HG03196 (cell line): Measurements from ENCODE around the gene CRLF3.
"Not testable (repeated sequence)": the region's sequence is repeated elsewhere in the genome, so short reads cannot be mapped to it uniquely, and the experiment has no call there.

ENCODE experiments used
- ATAC-seq: cut with Tn5 transposase; IDR thresholded peaks from one replicate; pipeline ENCODE4 v1.9.1; 2021; ENCODE audit not compliant: unreplicated experiment

The CRLF3 gene, protein sequence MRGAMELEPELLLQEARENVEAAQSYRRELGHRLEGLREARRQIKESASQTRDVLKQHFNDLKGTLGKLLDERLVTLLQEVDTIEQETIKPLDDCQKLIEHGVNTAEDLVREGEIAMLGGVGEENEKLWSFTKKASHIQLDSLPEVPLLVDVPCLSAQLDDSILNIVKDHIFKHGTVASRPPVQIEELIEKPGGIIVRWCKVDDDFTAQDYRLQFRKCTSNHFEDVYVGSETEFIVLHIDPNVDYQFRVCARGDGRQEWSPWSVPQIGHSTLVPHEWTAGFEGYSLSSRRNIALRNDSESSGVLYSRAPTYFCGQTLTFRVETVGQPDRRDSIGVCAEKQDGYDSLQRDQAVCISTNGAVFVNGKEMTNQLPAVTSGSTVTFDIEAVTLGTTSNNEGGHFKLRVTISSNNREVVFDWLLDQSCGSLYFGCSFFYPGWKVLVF

GRCh38 chr17:30824356-30825145, at the start of gene CRLF3:
CRLF3 (minus strand) TSS chr17:30824692; CDS start chr17:30824651, 41 bp downstream.
- ATAC-seq = peak; percentile 82

DNA sequence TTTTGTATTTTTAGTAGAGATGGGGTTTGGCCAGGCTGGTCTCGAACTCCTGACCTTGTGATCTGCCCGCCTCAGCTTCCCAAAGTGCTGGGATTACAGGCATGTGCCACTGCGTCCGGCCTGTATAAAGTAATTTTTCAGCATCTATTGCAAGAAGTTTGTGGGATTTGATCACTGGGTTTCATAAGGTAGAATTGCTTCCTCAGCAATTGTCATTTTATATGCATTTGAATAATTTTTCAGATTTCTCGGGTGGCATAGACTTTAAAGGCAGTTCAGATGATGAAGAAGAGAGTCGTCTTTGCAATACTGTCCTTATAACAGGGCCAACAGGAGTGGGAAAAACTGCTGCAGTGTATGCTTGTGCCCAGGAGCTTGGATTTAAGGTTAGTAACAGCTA, 44.5 kb upstream of the CRLF3 start:
- no peak for ATAC-seq

- no peak for ATAC-seq
These were observed 40.1 kb upstream of the CRLF3 start for GRCh38 chr17:30864636-30865035.

DNA sequence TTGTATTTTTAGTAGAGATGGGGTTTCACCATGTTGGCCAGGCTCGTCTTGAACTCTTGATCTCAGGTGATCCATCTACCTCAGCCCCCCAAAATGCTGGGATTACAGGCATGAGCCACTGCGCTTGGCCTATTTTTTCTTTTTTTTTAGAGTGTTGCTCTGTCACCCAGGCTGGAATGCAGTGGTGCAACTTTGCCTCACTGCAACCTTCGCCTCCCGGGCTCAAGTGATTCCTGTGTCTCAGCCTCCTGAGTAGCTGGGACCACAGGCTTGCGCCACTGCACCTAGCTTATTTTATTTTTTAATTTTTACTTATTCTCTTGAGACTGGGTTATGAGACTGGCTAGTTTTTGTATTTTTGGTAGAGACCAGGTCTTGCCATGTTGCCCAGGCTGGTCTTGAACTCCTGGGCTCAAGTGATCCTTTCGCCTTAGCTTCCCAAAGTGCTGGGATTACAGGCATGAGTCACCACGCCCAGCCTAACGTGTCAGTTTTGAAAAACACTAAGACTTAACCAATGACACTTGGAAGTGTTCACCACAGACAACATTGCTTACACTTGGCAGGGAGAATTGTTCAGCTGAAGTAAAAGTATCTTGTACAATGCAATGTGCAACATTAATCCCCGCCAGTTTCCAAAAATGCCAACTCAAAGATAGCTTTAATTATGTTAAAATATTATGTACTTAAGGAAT, 34.2 kb upstream of the CRLF3 start:
- no peak for ATAC-seq

GRCh38 chr17:30854146-30854545, 29.7 kb upstream of the CRLF3 start:
- ATAC-seq = no peak

- ATAC-seq = no peak
These were observed 23.5 kb upstream of the CRLF3 start for GRCh38 chr17:30848021-30848420.

DNA sequence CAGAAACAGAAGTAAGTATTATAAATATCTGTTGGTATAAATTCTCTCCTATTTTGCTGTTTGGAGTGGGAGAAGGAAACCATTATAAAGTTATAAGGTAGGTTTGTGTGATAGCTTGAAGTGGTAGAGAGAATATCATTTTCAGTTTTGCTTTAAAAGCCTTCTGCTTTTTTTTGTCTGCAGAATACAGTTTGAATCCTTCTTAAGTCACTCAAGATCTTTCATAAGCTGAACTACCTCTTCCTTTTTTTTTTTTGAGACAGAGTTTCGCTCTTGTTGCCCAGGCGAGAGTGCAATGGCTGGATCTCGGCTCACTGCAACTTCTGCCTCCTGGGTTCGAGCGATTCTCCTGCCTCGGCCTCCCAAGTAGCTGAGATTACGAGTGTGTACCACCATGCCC, 16.3 kb upstream of the CRLF3 start:
- ATAC-seq = no peak

GRCh38 chr17:30838202-30838807, 13.8 kb upstream of the CRLF3 start:
- no peak for ATAC-seq

DNA sequence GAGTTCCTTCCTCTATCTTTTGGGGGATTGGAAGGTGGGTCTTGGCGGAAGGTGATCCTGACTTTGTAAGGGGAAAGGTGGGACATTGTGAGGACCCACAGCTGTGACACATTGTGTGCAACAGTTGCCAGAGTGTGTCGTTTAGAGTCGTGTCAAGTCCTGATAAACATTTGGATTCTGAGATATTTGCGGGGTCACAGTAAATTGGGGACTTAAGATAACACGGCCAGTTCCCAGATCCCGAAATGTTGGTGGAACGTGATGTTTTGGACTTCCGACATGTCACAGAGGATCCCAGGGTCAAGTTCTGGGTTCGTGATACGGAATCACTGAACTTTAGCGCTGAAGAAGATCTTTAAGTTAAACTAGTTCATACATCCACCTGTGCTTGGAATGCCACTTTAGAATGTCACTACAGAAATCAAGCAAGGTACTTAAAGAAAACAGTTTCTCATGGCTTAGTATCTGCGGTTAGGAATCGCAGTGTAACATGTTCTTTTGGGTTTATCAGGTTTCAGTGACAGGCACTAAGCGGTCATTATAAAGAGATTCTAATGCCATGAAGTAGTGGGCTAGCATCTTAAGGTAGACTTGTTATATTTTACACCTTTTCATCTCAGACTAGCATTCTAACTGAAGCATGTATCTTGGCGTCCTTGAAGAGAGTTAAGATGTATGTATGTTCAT, 8.1 kb upstream of the CRLF3 start:
- no peak for ATAC-seq

DNA sequence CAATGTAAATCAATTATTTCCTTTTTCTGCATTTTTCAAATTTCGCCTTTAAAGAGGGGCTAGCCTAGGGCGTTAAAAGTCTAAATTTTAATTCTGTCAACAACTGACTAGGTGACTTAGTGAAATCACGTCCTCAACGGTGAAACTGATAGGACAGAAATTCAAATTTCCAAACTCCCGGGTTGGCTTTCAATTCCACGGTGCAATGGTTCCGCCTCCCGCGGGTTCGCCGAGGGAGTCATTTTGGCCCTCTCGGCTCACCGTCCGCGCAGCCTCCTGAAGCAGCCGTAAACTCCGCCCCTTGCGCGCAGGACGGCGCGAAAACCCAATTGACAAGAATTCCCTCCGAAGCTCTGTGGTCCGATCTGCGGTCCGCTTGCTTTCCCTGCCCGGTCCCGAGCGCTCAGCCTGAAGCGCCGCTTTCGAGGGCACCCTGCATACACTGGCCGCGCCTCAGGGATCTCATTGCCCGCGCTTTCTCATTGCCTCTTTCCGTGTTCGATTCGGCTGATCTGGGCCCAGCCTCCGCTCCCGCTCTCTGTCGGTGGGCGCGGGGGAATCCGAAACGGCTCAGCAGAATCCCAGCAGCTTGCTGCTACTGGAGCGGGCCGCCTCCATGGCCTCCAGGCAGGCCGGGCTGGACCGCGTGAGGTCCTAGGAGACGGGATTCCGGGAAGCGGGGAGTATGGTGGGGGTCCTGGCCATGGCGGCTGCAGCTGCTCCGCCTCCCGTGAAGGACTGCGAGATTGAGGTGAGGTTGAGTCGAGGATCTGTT, 7.4 kb upstream of the CRLF3 start, which contains the start of gene ATAD5:
TSS of gene ATAD5 (plus strand) at position 304 of the 775 bp plus-strand sequence. CDS start at position 686, 382 bp downstream.
- peak; percentile 75 for ATAC-seq

DNA sequence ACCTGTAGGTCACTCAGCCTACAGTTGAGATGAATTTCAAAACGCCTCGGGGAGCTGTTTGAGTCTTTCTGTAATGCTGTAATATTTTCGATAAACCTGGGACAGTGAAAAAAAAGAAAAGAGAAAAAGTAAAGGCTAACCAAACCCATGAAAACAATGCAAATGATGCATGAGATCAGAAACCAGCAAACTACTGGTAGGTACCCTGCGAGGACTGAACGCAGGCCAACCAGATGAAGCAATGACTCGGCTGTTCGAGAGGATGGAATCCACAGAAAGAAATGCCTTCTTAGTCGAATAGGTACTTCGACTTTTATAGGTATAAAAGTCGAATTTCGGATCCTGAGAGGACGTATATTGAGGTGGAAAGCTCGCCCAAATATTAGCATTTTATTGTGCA, 6.8 kb upstream of the CRLF3 start:
- no peak for ATAC-seq

- no peak for ATAC-seq
These were observed 4.5 kb upstream of the CRLF3 start for GRCh38 chr17:30829022-30829421.

- no peak for ATAC-seq
These were observed 2.6 kb upstream of the CRLF3 start for GRCh38 chr17:30827082-30827481.

DNA sequence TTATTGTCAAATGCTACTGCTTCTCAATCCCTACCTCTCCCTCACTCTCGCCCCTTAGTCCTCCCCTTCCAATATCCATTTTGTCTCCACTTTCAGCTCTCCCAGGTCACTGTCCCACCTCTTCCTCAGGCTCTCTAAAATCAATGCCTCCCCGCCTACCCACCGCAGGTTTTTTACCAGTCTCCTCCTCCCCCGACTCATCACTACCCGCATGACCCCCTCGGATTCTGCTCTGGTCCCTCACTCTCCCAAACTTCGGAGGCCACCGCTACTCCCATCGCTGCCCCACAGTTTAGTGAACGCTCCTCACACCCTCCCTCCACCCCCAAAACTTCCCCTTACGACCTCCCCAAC, 513 bp downstream of the CRLF3 start:
- no peak for ATAC-seq

GRCh38 chr17:30823421-30823820, 1.1 kb downstream of the CRLF3 start:
- no peak for ATAC-seq

DNA sequence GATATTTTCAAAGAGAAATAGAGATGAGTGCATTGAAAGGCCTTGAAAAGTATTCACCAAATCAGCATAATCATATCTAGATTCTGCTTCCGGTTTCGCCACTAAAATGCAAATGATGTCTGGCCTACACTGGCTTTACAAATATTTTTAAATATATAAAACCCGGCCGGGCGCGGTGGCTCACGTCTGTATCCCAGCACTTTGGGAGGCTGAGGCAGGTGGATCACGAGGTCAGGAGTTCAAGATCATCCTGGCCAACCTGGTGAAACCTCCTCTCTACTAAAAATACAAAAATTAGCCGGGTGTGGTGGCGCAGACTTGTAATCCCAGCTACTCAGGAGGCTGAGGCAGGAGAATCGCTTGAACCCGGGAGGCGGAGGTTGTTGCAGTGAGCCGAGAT, 1.6 kb downstream of the CRLF3 start:
- not testable (repeated sequence) for ATAC-seq

- no peak for ATAC-seq
These were observed 2.4 kb downstream of the CRLF3 start for GRCh38 chr17:30821871-30822723.

DNA sequence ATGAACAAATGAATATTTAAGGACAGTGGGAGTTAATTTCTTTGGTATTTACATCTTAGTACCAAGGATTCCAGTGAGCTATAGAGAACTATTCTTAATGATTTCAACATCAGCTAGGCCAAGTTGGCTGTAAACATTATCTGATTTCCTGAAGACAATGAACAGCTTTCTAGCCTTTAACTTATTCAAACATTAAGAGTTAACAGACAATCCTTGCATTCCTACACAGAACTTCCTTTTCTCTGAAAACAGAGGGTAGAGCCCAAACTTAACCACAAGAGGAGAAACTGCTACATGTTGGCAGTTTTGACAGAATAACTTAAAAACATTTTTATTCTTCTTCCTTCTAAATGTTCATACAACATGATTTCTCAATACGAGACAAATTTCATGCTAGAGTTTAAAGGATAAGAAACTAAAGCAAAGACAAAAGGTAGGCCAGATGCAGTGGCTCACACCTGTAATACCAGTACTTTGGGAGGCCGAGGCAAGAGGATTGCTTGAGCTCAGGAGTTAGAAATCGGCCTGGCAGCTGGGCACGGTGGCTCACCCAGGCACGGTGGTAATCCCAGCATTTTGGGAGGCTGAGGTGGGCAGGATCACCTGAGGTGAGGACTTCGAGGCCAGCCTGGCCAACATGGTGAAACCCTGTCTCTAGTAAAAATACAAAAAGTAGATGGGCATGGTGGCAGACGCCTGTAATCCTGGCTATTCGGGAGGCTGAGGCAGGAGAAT, 4.4 kb downstream of the CRLF3 start:
- ATAC-seq = no peak
